A673 (cell line): ENCODE data around the gene P3H3.

ENCODE experiments used
- EZH2 ChIP-seq: fragments of 200-600 bp; sonication (generic); IDR thresholded peaks from 2 replicates; pipeline ENCODE4 v1.6.1; 2017; ENCODE audit warnings: borderline replicate concordance, low read depth, mild to moderate bottlenecking, mixed read lengths, antibody characterized with exemption, low read length; ENCODE audit not compliant: poor library complexity, severe bottlenecking
- TF ChIP-seq, protein P1 (sequence below): fragments of 300-800, 200-600 bp; sonication (generic); conservative IDR thresholded peaks from 2 replicates; pipeline ENCODE4 v1.5.1; 2017; ENCODE audit warnings: low read depth, mild to moderate bottlenecking, antibody characterized with exemption, low read length, moderate library complexity, mixed read lengths

DNA sequence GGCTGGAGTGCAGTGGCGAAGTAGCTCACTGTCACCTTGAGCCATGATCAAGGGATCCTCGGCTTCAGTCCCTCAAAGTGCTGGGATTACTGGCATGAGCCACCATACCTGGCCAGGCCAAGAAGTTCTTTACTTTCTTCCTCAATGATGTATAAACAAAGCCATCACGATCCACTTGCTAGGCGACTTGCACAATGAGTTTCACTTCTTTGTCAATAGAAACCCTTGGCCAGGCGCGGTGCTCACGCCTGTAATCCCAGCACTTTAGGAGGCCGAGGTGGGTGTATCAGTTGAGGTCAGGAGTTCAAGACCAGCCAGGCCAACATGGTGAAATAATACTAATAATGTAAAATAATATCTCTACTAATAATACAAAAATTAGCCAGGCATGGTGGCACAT is 59.3 kb downstream of the P3H3 start:
- TF ChIP-seq, protein P1, sequence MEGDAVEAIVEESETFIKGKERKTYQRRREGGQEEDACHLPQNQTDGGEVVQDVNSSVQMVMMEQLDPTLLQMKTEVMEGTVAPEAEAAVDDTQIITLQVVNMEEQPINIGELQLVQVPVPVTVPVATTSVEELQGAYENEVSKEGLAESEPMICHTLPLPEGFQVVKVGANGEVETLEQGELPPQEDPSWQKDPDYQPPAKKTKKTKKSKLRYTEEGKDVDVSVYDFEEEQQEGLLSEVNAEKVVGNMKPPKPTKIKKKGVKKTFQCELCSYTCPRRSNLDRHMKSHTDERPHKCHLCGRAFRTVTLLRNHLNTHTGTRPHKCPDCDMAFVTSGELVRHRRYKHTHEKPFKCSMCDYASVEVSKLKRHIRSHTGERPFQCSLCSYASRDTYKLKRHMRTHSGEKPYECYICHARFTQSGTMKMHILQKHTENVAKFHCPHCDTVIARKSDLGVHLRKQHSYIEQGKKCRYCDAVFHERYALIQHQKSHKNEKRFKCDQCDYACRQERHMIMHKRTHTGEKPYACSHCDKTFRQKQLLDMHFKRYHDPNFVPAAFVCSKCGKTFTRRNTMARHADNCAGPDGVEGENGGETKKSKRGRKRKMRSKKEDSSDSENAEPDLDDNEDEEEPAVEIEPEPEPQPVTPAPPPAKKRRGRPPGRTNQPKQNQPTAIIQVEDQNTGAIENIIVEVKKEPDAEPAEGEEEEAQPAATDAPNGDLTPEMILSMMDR = no peak
- TF ChIP-seq EZH2 = no peak
